HepG2 (cell line): ENCODE results near the gene RXRG. TPM values are rescaled to one million over a fixed set of nuclear protein-coding genes. Genes with fewer than 3 reads are reported as not detected.
A peak's percentile ranks its signal among the peaks of the same experiment; 100 is the strongest.

Experiments used
- CHCHD3 ChIP-seq: sonication (generic); formaldehyde crosslinking; IDR thresholded peaks from 2 replicates; pipeline ENCODE4 v1.8.0; 2022; ENCODE audit warnings: mild to moderate bottlenecking, missing genetic modification reagents, moderate library complexity
- CTCF ChIP-seq: sonication (generic); formaldehyde crosslinking; IDR thresholded peaks from 2 replicates; pipeline ENCODE4 v1.5.0; 2020; ENCODE audit warnings: mild to moderate bottlenecking, missing genetic modification reagents, moderate library complexity
- FOXA1 ChIP-seq, 2 experiments: fragments of 450-650 bp in 1 of 2; sonication (generic) in 1 of 2; formaldehyde crosslinking in 1 of 2; IDR thresholded peaks; 2 replicates each; pipeline versions ENCODE4 v1.4.0 to v1.6.1; 2016 to 2020; ENCODE audit warnings: missing genetic modification reagents in 1 of 2
- HNF4A ChIP-seq: sonication (generic); formaldehyde crosslinking; IDR thresholded peaks from 2 replicates; pipeline ENCODE4 v1.4.0; 2020; ENCODE audit warnings: missing genetic modification reagents
- IKZF1 ChIP-seq: fragments of 450-650 bp; IDR thresholded peaks from 2 replicates; pipeline ENCODE4 v1.7.1; 2016
- IKZF5 ChIP-seq: IDR thresholded peaks from 2 replicates; pipeline ENCODE4 v1.6.1; 2018; ENCODE audit warnings: missing genetic modification reagents, mild to moderate bottlenecking, missing compliant biosample characterization
- MEIS2 ChIP-seq: sonication (generic); formaldehyde crosslinking; IDR thresholded peaks from 2 replicates; pipeline ENCODE4 v1.9.0; 2021; ENCODE audit warnings: mild to moderate bottlenecking, missing genetic modification reagents
- NFIC ChIP-seq: IDR thresholded peaks from 2 replicates; pipeline ENCODE4 v1.6.1; 2012; ENCODE audit warnings: mild to moderate bottlenecking, low read length, inconsistent platforms
- NR1H2 ChIP-seq: sonication (generic); formaldehyde crosslinking; IDR thresholded peaks from 2 replicates; pipeline ENCODE4 v1.8.1; 2022; ENCODE audit warnings: low read depth, missing genetic modification reagents, borderline replicate concordance
- PATZ1 ChIP-seq: sonication (generic); formaldehyde crosslinking; IDR thresholded peaks from 2 replicates; pipeline ENCODE4 v1.4.0; 2020; ENCODE audit warnings: missing genetic modification reagents
- SMAD3 ChIP-seq: sonication (generic); formaldehyde crosslinking; IDR thresholded peaks from 2 replicates; pipeline ENCODE4 v1.4.0; 2020; ENCODE audit warnings: missing genetic modification reagents
- TAF15 ChIP-seq: fragments of 200-400 bp; formaldehyde crosslinking; IDR thresholded peaks from one replicate; pipeline ENCODE4 v1.6.1; 2018; ENCODE audit warnings: mild to moderate bottlenecking, low read depth, low read length; ENCODE audit not compliant: poor library complexity, severe bottlenecking
- ZBTB39 ChIP-seq: sonication (generic); formaldehyde crosslinking; IDR thresholded peaks from 2 replicates; pipeline ENCODE4 v1.5.0; 2020; ENCODE audit warnings: missing genetic modification reagents
- ZBTB49 ChIP-seq: sonication (generic); formaldehyde crosslinking; IDR thresholded peaks from 2 replicates; pipeline ENCODE4 v1.4.0; 2020; ENCODE audit warnings: missing genetic modification reagents, borderline replicate concordance
- ZNF143 ChIP-seq: sonication (generic); formaldehyde crosslinking; IDR thresholded peaks from 2 replicates; pipeline ENCODE4 v1.4.0; 2020; ENCODE audit warnings: missing genetic modification reagents
- ZNF354B ChIP-seq: sonication (generic); formaldehyde crosslinking; IDR thresholded peaks from 2 replicates; pipeline ENCODE4 v1.8.0; 2022; ENCODE audit warnings: mild to moderate bottlenecking, missing genetic modification reagents
- polyA plus RNA-seq, 8 experiments: library from polyadenylated mRNA; depleted of rRNA in 3 of 8; stranded (reverse) in 7 of 8; unstranded in 1 of 8; fragments of >200 nt; fragmentation: Illumina TruSeq in 4 of 8; extraction: Trizol in 4 of 8; gene quantifications; 2 replicates each; pipeline versions ENCODE4 v1.2.1 to v1.2.3, GENCODE V29; 2011 to 2016; ENCODE audit warnings: low read depth in 4 of 8, missing spikeins in 1 of 8, mixed read lengths in 1 of 8; ENCODE audit not compliant: insufficient read depth in 1 of 8
- total RNA-seq, 5 experiments: library from RNA; depleted of rRNA; stranded (reverse); fragments of >200 nt; fragmentation: Illumina TruSeq; extraction: Trizol; gene quantifications; 2 replicates each; pipeline ENCODE4 v1.2.3, GENCODE V29; 2016; ENCODE audit warnings: low read depth in 1 of 5

Gene RXRG
- total and polyA plus RNA-seq, 2 of the 13 experiments (the other 11 are each of a cell fraction or from before 2014, with no cell fraction given) = not detected

GRCh38 chr1:165369255-165369848, 75.6 kb downstream of the RXRG start (continued):
- TF ChIP-seq ZBTB49 (CRISPR knock-in tag) = no peak
- no peak for TF ChIP-seq NR1H2
- no peak for TF ChIP-seq MEIS2
- no peak for TF ChIP-seq NFIC
- no peak for TF ChIP-seq IKZF1
- no peak for TF ChIP-seq ZNF354B (CRISPR knock-in tag)
- no peak for TF ChIP-seq FOXA1 (IDR thresholded peaks at IDR 0.05)
- TF ChIP-seq FOXA1 (CRISPR knock-in tag; IDR thresholded peaks at IDR 0.05) = no peak
- peak; percentile 31; the same call in 1 of the 2 replicates for TF ChIP-seq PATZ1 (CRISPR knock-in tag)
- TF ChIP-seq CHCHD3 (CRISPR knock-in tag) = no peak
- no peak for TF ChIP-seq IKZF5 (CRISPR knock-in tag)
- no peak for TF ChIP-seq SMAD3 (CRISPR knock-in tag)
- no peak for TF ChIP-seq ZBTB39 (CRISPR knock-in tag)
- TF ChIP-seq TAF15 = no peak
- peak; percentile 91 for TF ChIP-seq CTCF (CRISPR knock-in tag)
- peak; percentile 58 for TF ChIP-seq ZNF143
- TF ChIP-seq HNF4A (CRISPR knock-in tag) = no peak
